ENCODE measurements around the gene TRPT1. TPM values are rescaled to one million over a fixed set of nuclear protein-coding genes. Genes with fewer than 3 reads are reported as not detected.
A peak's percentile ranks its signal among the peaks of the same experiment; 100 is the strongest.

TRPT1 gene, protein sequence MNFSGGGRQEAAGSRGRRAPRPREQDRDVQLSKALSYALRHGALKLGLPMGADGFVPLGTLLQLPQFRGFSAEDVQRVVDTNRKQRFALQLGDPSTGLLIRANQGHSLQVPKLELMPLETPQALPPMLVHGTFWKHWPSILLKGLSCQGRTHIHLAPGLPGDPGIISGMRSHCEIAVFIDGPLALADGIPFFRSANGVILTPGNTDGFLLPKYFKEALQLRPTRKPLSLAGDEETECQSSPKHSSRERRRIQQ
- total RNA-seq, result 100 to 1,000 TPM in 3 of 4 donors, 10 to 100 TPM in 1; 80.9 to 231 (median 139) TPM

DNA sequence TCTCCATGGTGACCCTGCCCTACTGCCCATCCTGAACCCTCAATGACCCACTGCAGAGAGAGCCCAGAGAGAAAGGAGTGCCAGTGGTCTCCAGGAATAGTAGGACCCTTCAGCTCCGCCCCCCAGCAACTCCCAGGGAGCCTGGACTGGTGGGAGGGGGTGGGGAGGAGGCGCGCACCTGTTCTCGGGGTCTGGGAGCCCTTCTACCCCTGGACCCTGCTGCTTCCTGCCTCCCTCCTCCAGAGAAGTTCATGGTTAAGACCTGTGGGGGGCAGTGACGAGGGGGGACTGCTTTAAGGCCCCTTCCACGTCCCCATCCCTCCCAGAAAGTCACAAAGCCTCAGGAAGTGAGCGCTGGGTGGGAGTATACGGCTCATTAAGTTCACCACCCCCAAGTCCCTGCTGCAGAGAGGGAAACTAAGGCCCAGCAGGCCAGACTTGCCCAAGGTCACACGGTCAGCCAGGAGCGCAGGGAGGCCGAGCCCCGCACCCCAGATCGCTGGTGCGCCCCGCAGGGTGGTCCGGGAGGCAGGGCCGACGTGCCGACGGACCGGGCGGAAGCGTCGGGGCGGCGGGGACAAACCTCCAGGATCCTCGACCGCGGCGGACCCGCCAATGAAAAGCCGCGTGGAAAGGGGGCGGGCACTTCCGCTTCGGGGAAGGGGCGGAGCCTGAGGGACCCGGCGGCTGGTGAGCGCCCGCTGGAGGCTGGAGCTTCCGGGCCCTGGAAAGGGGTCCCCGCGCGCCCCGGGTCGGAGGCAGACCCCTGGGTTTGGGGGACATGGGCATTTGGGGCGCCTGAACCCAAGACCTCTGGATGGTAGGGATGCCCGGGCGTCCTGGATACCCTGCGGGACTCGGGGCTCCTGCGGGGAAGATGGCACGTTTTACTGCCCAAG is at the start of gene TRPT1, which contains the start of gene NUDT22:
Gene TRPT1 (minus strand): TSS at position 579 of the 899 bp plus-strand sequence. CDS start 326 bp downstream, at position 253.
Gene NUDT22 (plus strand): TSS at position 667 of the 899 bp plus-strand sequence. CDS start 379 bp downstream, outside the sequence.
- TF ChIP-seq POLR2A (IDR thresholded peaks at IDR 0.05) (peak; percentile 91 to 98), CTCF (IDR thresholded peaks at IDR 0.05 in 4 of 5, conservative IDR thresholded peaks at IDR 0.05 in 1 of 5) (peak in 4 of 5 experiments; percentile 6 to 37 (median 32))
- intact Hi-C loops (cut with DNase I; ENCODE audit: low total_unique reads) (loop anchor here (1.0 to 5.0 kb wide), 3 partner anchors 19 to 59 kb away; partner anchors contain the start of genes MACROD1 and STIP1), in situ Hi-C loops (cut with MboI; ENCODE audit: low sequenced_read_pairs in 4 of 4) (no loop called here)
- Histone ChIP-seq H3K4me1 (peaks cover 44 to 58% of the 10 kb centered on the region in 2 donors), H3K36me3 (no peaks in the 10 kb centered on the region), H3K27ac (peak within 1 kb of the TSS; percentile 95 to 99 (median 96)), H3K27me3 (no peaks in the 10 kb centered on the region), H3K9me3 (no peaks in the 10 kb centered on the region), H3K4me3 (peak within 1 kb of the TSS; percentile 86 to 92 (median 88))
- ATAC-seq (peak; percentile 70 to 72), DNase-seq (peak; percentile 85 to 90)

- no peaks in the 10 kb centered on the region for H3K9me3 ChIP-seq
- peaks cover 6 to 9% of the 10 kb centered on the region in 2 donors for H3K4me1 ChIP-seq
- H3K27ac ChIP-seq, result no peak overlapping the region
- no peak for TF ChIP-seq POLR2A (IDR thresholded peaks at IDR 0.05)
- TF ChIP-seq CTCF (IDR thresholded peaks at IDR 0.05 in 4 of 5, conservative IDR thresholded peaks at IDR 0.05 in 1 of 5), result no peak
- H3K27me3 ChIP-seq, result no peaks in the 10 kb centered on the region
- H3K36me3 ChIP-seq, result peaks cover 0 to 15% of the 10 kb centered on the region in 2 donors
- intact Hi-C loops (cut with DNase I; ENCODE audit: low total_unique reads), result no loop called here
- ATAC-seq, result no peak
- in situ Hi-C loops (cut with MboI; ENCODE audit: low sequenced_read_pairs in 4 of 4), result no loop called here
- no peak overlapping the region for H3K4me3 ChIP-seq
- DNase-seq, result no peak
These were observed 49.2 kb upstream of the TRPT1 start for GRCh38 chr11:64275031-64275800.

DNA sequence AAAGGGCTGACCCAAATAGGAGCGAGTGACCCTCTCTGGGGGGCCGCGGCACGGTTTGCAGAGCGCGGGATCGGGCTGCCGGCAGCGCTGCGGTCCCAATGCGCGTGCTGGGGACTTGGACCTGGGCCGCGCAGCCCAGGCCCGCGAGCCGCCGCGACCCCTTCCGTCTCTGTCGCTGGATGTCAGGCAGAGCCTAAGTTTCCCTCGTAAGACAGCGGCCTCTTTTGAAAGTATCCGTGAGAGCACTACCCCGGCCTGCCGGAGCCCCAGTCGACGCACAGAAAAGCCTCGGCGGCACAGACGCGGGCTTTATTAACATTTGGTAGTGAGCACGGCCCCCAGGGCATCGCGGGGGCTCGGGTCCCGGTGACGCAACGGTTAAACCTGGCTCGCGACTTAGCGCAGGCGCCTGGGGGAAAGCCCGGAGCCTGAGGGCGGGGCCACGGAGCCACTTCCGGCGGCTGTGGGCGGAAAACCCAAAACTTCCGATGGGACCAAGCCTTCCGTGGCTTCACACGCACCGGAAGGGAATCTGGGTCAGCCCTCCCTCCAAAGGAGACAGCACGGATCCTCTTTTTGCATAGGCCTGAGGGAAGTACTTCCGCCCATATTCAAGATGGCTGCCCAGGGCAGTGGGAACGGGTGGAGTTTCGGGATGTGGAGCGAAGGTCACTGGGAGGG is 43.7 kb upstream of the TRPT1 start:
- peak overlapping the region; percentile 82 to 100 (median 93) for H3K4me3 ChIP-seq
- DNase-seq (peak; percentile 99), ATAC-seq (peak; percentile 84 to 91)
- peak; percentile 35 to 47 for TF ChIP-seq POLR2A (IDR thresholded peaks at IDR 0.05)
- peak in 3 of 5 experiments; percentile 11 to 22 (median 16) for TF ChIP-seq CTCF (IDR thresholded peaks at IDR 0.05 in 4 of 5, conservative IDR thresholded peaks at IDR 0.05 in 1 of 5)
- peaks cover 22% of the 10 kb centered on the region in 2 donors for H3K4me1 ChIP-seq
- peak overlapping the region; percentile 94 to 99 (median 98) for H3K27ac ChIP-seq
- in situ Hi-C loops (cut with MboI; ENCODE audit: low sequenced_read_pairs in 4 of 4) (no loop called here), intact Hi-C loops (cut with DNase I; ENCODE audit: low total_unique reads) (loop anchor here (1.0 to 5.0 kb wide), 7 partner anchors 15 to 82 kb away; partner anchors contain the start of genes BAD, FKBP2, PLCB3 and STIP1)
- H3K27me3 ChIP-seq, result no peaks in the 10 kb centered on the region
- H3K36me3 ChIP-seq, result peaks cover 0 to 12% of the 10 kb centered on the region in 2 donors
- no peaks in the 10 kb centered on the region for H3K9me3 ChIP-seq

All from gastrocnemius medialis (tissue), 4 donors.